B cell (primary cell): ENCODE measurements around the gene PNPLA3. TPM values are rescaled to one million over a fixed set of nuclear protein-coding genes. Genes with fewer than 3 reads are reported as not detected.

ENCODE experiments used
- ATAC-seq: fragments of 200-7000 bp; cut with Tn5 transposase; one replicate; pipeline ENCODE4 v1.10.0; 2021; ENCODE audit warnings: low read depth, mild to moderate bottlenecking, moderate number of reproducible peaks, moderate library complexity
- CTCF ChIA-PET: fragments of 350-600 bp; sonication (Branson Sonifier 250); formaldehyde crosslinking; loops from one replicate; lab custom pipeline; 2021; ENCODE audit warnings: antibody characterized with exemption, inconsistent platforms; lab: Charles Lee
- POLR2A ChIA-PET: fragments of 350-600 bp; sonication (Branson Sonifier 250); formaldehyde crosslinking; loops from one replicate; lab custom pipeline; 2021; ENCODE audit warnings: antibody characterized with exemption; lab: Charles Lee
- DNase-seq: peaks from one replicate; pipeline ENCODE4 v3.0.0; 2013
- H2AFZ ChIP-seq: 2 replicates; pipeline ENCODE4 v1.6.1; 2012; ENCODE audit warnings: mild to moderate bottlenecking, low read depth, low read length; ENCODE audit not compliant: insufficient read depth, poor library complexity, severe bottlenecking
- H3K27ac ChIP-seq, 2 donors: 1 replicate in 1 of 2; 2 replicates in 1 of 2; pipeline ENCODE4 v1.5.1; 2012 to 2013; ENCODE audit warnings: low read length in 2 of 2, mild to moderate bottlenecking in 2 of 2, moderate library complexity in 1 of 2
- H3K27me3 ChIP-seq, 4 experiments: fragments of 200-600 bp in 1 of 4; sonication (generic) in 1 of 4; replicated peaks in 1 of 4; 1 replicate in 2 of 4; 2 replicates in 2 of 4; pipeline versions ENCODE4 v1.6.1 to v1.7.0; 2013 to 2016; ENCODE audit warnings: low read length in 3 of 4, mild to moderate bottlenecking in 2 of 4, mixed read lengths in 1 of 4, moderate library complexity in 1 of 4; ENCODE audit not compliant: insufficient read depth in 4 of 4, control insufficient read depth in 3 of 4; ENCODE audit errors: control extremely low read depth in 1 of 4
- H3K36me3 ChIP-seq, 2 experiments: replicated peaks in 1 of 2; 1 replicate in 1 of 2; 2 replicates in 1 of 2; pipeline versions ENCODE4 v1.6.1 to v1.7.1; 2013; ENCODE audit warnings: low read length in 1 of 2; ENCODE audit not compliant: insufficient read depth in 2 of 2, control insufficient read depth in 1 of 2; ENCODE audit errors: control extremely low read depth in 1 of 2, extremely low read depth in 1 of 2
- H3K4me1 ChIP-seq, 2 donors: fragments of 200-600 bp in 1 of 2; sonication (generic) in 1 of 2; 1 replicate in 1 of 2; 2 replicates in 1 of 2; pipeline versions ENCODE4 v1.5.1 to v1.6.1; 2013 to 2017; ENCODE audit warnings: low read length in 2 of 2; ENCODE audit not compliant: control insufficient read depth in 2 of 2, insufficient read depth in 2 of 2
- H3K4me2 ChIP-seq: replicated peaks from 2 replicates; pipeline ENCODE3; 2012; ENCODE audit warnings: mild to moderate bottlenecking, low read depth, low read length; ENCODE audit not compliant: poor library complexity, severe bottlenecking
- H3K4me3 ChIP-seq, 5 experiments: fragments of 200-600 bp in 1 of 5; sonication (generic) in 1 of 5; 1 replicate in 3 of 5; 2 replicates in 2 of 5; pipeline versions ENCODE4 v1.5.1 to v1.7.0; 2011 to 2016; ENCODE audit warnings: low read length in 4 of 5, mild to moderate bottlenecking in 4 of 5, low read depth in 2 of 5, control low read depth in 1 of 5, moderate library complexity in 1 of 5; ENCODE audit not compliant: insufficient read depth in 1 of 5; ENCODE audit errors: control extremely low read depth in 1 of 5, extremely low read depth in 1 of 5
- H3K79me2 ChIP-seq: fragments of 200-600 bp; sonication (generic); one replicate; pipeline ENCODE4 v1.6.0; 2016; ENCODE audit warnings: low read length; ENCODE audit not compliant: control insufficient read depth, insufficient read depth
- H3K9ac ChIP-seq: fragments of 200-600 bp; sonication (generic); 2 replicates; pipeline ENCODE4 v1.6.1; 2017; ENCODE audit warnings: mild to moderate bottlenecking, low read length, moderate library complexity
- H3K9me3 ChIP-seq, 3 donors: one replicate each; pipeline versions ENCODE4 v1.6.1 to v1.7.1; 2013; ENCODE audit warnings: low read length in 2 of 3; ENCODE audit not compliant: control insufficient read depth in 2 of 3, insufficient read depth in 1 of 3; ENCODE audit errors: control extremely low read depth in 1 of 3
- H4K20me1 ChIP-seq: 2 replicates; pipeline ENCODE4 v1.6.0; 2012; ENCODE audit warnings: mild to moderate bottlenecking, low read length; ENCODE audit not compliant: insufficient read depth, control insufficient read depth, poor library complexity, severe bottlenecking
- H3K27ac Mint-ChIP-seq: one replicate; pipeline ENCODE4 v1.8.0; 2021; ENCODE audit warnings: mixed read lengths
- H3K27me3 Mint-ChIP-seq: one replicate; pipeline ENCODE4 v1.8.0; 2021; ENCODE audit warnings: mixed read lengths
- H3K4me1 Mint-ChIP-seq: one replicate; pipeline ENCODE4 v1.8.0; 2021; ENCODE audit warnings: mixed read lengths
- H3K4me3 Mint-ChIP-seq: one replicate; pipeline ENCODE4 v1.8.0; 2021; ENCODE audit warnings: mixed read lengths
- H3K9me3 Mint-ChIP-seq: one replicate; pipeline ENCODE4 v1.8.0; 2022; ENCODE audit warnings: mixed read lengths; ENCODE audit not compliant: insufficient read depth
- EZH2 ChIP-seq: IDR thresholded peaks from 2 replicates; pipeline ENCODE4 v1.6.1; 2012; ENCODE audit warnings: borderline replicate concordance, low read depth, mild to moderate bottlenecking, moderate library complexity, low read length; ENCODE audit not compliant: insufficient read depth, poor library complexity, severe bottlenecking
- WGBS: methylation state at CpG from one replicate; pipeline ENCODE4 v1.1.5; 2013; ENCODE audit warnings: missing lambda C conversion rate; ENCODE audit not compliant: insufficient coverage; 5-methylcytosine and 5-hydroxymethylcytosine counted together
- intact Hi-C: fragments of 100-400 bp; cut with micrococcal nuclease; formaldehyde crosslinking; loops from one replicate; pipeline ENCODE4 v1.10.0; 2022
- polyA plus RNA-seq: library from polyadenylated mRNA; depleted of rRNA; stranded (reverse); fragments of >200 nt; gene quantifications from 2 replicates; pipeline ENCODE4 v1.2.3, GENCODE V29; 2012
- total RNA-seq, 2 donors: library from RNA; stranded (reverse); fragments of 120-200 nt in 1 of 2; gene quantifications; 1 replicate in 1 of 2; 2 replicates in 1 of 2; pipeline versions ENCODE4 v1.2.3 to v1.2.4, GENCODE V29; 2013 to 2022
- TF ChIP-seq, protein P1 (sequence below): fragments of 200-600 bp; IDR thresholded peaks from one replicate; pipeline ENCODE4 v1.8.0; 2022; ENCODE audit warnings: antibody characterized with exemption, mild to moderate bottlenecking

PNPLA3 gene
- total and polyA plus RNA-seq, 2 donors (not counting 1 experiment from before 2014, with no cell fraction given), result 0.15 TPM; not detected in 1

GRCh38 chr22:43926349-43926710, 2.7 kb downstream of the PNPLA3 start:
- POLR2A ChIA-PET, result no interaction called here
- CTCF ChIA-PET, result no interaction called here
- Histone ChIP-seq H2AFZ (no peak overlapping the region), H3K36me3 (no peaks in the 10 kb centered on the region), H3K27ac (no peak overlapping the region), H3K9ac (no peak overlapping the region), H3K27me3 (peaks cover 0 to 28% (median 8%) of the 10 kb centered on the region in 4 experiments), H3K4me1 (peaks cover 12 to 13% of the 10 kb centered on the region in 2 donors), H4K20me1 (no peaks in the 10 kb centered on the region), H3K4me2 (no peak overlapping the region), H3K79me2 (no peaks in the 10 kb centered on the region), H3K9me3 (peaks cover 0 to 23% (median 0%) of the 10 kb centered on the region in 3 donors), H3K4me3 (no peak overlapping the region)
- TF ChIP-seq EZH2, result no peak
- TF ChIP-seq, protein P1, sequence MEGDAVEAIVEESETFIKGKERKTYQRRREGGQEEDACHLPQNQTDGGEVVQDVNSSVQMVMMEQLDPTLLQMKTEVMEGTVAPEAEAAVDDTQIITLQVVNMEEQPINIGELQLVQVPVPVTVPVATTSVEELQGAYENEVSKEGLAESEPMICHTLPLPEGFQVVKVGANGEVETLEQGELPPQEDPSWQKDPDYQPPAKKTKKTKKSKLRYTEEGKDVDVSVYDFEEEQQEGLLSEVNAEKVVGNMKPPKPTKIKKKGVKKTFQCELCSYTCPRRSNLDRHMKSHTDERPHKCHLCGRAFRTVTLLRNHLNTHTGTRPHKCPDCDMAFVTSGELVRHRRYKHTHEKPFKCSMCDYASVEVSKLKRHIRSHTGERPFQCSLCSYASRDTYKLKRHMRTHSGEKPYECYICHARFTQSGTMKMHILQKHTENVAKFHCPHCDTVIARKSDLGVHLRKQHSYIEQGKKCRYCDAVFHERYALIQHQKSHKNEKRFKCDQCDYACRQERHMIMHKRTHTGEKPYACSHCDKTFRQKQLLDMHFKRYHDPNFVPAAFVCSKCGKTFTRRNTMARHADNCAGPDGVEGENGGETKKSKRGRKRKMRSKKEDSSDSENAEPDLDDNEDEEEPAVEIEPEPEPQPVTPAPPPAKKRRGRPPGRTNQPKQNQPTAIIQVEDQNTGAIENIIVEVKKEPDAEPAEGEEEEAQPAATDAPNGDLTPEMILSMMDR, result no peak
- Mint-ChIP-seq H3K27me3 (peaks cover 32% of the 10 kb centered on the region), H3K9me3 (no peaks in the 10 kb centered on the region), H3K27ac (no peak overlapping the region), H3K4me3 (no peak overlapping the region), H3K4me1 (peaks cover 6% of the 10 kb centered on the region)
- WGBS, result no CpG with 5 or more reads among the region's 1 CpG
- DNase-seq (no peak), ATAC-seq (no peak)
- intact Hi-C loops, result no loop called here

- Histone ChIP-seq H3K4me2 (no peak overlapping the region), H3K79me2 (no peaks in the 10 kb centered on the region), H3K4me3 (no peak overlapping the region), H3K4me1 (peaks cover 6% of the 10 kb centered on the region in 2 donors), H3K9me3 (peaks cover 0 to 17% (median 0%) of the 10 kb centered on the region in 3 donors), H2AFZ (no peak overlapping the region), H4K20me1 (no peaks in the 10 kb centered on the region), H3K27me3 (peaks cover 0 to 20% (median 8%) of the 10 kb centered on the region in 4 experiments), H3K36me3 (no peaks in the 10 kb centered on the region), H3K9ac (no peak overlapping the region), H3K27ac (no peak overlapping the region)
- no peak for ATAC-seq
- ChIA-PET CTCF (no interaction called here), POLR2A (no interaction called here)
- no peak for DNase-seq
- intact Hi-C loops, result no loop called here
- H3K4me1 Mint-ChIP-seq, result peaks cover 2% of the 10 kb centered on the region
- no peak overlapping the region for H3K27ac Mint-ChIP-seq
- WGBS, result 69% methylated on average over 5 of the region's 5 CpGs
- H3K27me3 Mint-ChIP-seq, result peaks cover 34% of the 10 kb centered on the region
- H3K9me3 Mint-ChIP-seq, result no peaks in the 10 kb centered on the region
- TF ChIP-seq, protein P1, result no peak
- TF ChIP-seq EZH2, result no peak
- H3K4me3 Mint-ChIP-seq, result no peak overlapping the region
Observed at GRCh38 chr22:43928468-43928867, 4.9 kb downstream of the PNPLA3 start.
